ENCODE measurements around the gene MSANTD1.

DNA sequence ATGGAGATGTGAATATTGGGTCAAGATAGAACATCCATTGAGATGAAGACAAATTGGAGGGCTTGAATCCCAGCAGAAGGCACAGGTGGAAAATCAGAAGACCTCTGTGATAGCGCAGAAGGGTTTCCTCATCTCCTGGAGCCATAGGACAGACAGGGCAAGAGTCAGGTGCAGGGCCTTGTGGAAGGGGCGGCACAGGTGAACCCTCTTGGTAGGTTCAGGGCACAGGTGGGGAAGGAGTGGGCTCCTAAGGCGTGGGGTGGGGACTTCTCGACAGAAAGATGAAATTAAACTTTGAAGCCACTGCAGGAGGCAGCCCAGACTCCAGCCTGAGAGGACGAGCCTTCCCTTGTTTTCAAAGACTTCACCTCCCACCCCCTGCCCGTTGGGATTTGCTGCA is 34.5 kb downstream of the MSANTD1 start:
- TF ChIP-seq, protein P1, sequence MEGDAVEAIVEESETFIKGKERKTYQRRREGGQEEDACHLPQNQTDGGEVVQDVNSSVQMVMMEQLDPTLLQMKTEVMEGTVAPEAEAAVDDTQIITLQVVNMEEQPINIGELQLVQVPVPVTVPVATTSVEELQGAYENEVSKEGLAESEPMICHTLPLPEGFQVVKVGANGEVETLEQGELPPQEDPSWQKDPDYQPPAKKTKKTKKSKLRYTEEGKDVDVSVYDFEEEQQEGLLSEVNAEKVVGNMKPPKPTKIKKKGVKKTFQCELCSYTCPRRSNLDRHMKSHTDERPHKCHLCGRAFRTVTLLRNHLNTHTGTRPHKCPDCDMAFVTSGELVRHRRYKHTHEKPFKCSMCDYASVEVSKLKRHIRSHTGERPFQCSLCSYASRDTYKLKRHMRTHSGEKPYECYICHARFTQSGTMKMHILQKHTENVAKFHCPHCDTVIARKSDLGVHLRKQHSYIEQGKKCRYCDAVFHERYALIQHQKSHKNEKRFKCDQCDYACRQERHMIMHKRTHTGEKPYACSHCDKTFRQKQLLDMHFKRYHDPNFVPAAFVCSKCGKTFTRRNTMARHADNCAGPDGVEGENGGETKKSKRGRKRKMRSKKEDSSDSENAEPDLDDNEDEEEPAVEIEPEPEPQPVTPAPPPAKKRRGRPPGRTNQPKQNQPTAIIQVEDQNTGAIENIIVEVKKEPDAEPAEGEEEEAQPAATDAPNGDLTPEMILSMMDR (IDR thresholded peaks at IDR 0.05; ENCODE audit: extremely low read depth in 1 of 2, insufficient read depth in 1 of 2, low read depth in 1 of 2, low read length in 2 of 2): no peak
- TF ChIP-seq MYC (IDR thresholded peaks at IDR 0.05; ENCODE audit: low read depth, low read length) (no peak), POLR2AphosphoS5 (IDR thresholded peaks at IDR 0.05; ENCODE audit: insufficient read depth, low read depth, low read length) (no peak), EZH2 (IDR thresholded peaks at IDR 0.05; ENCODE audit: borderline replicate concordance, low read depth, low read length, severe bottlenecking) (no peak), FOS (IDR thresholded peaks at IDR 0.05; ENCODE audit: borderline replicate concordance, insufficient read depth, low read length) (no peak), POLR2A (IDR thresholded peaks at IDR 0.05; ENCODE audit: low read depth, low read length) (no peak)
- TF ChIP-seq, protein P2, sequence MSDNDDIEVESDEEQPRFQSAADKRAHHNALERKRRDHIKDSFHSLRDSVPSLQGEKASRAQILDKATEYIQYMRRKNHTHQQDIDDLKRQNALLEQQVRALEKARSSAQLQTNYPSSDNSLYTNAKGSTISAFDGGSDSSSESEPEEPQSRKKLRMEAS (IDR thresholded peaks at IDR 0.05; ENCODE audit: insufficient read depth, insufficient read length): no peak
